Neural progenitor cell (in vitro differentiated cells): Measurements from ENCODE around the gene TRIM40. TPM values are rescaled to one million over a fixed set of nuclear protein-coding genes. Genes with fewer than 3 reads are reported as not detected.
A peak's percentile ranks its signal among the peaks of the same experiment; 100 is the strongest.

Source experiments
- DNase-seq: peaks from one replicate; pipeline ENCODE4 v3.0.0-alpha.2; 2016; ENCODE audit warnings: low spot score
- H2AFZ ChIP-seq: fragments of 200-600 bp; sonication (generic); replicated peaks from 2 replicates; pipeline ENCODE4 v1.6.1; 2016; ENCODE audit warnings: antibody characterized with exemption
- H3F3A ChIP-seq: fragments of 200-600 bp; sonication (generic); 2 replicates; pipeline ENCODE4 v1.6.1; 2016; ENCODE audit warnings: antibody characterized with exemption, low read depth
- H3K27ac ChIP-seq: fragments of 200-600 bp; sonication (generic); 2 replicates; pipeline ENCODE4 v1.5.1; 2016; ENCODE audit warnings: mild to moderate bottlenecking
- H3K27me3 ChIP-seq: fragments of 200-600 bp; sonication (generic); 2 replicates; pipeline ENCODE4 v1.6.1; 2016; ENCODE audit warnings: mild to moderate bottlenecking, moderate library complexity
- H3K36me3 ChIP-seq: fragments of 200-600 bp; sonication (generic); 2 replicates; pipeline ENCODE4 v1.5.1; 2016
- H3K4me1 ChIP-seq: fragments of 200-600 bp; sonication (generic); 2 replicates; pipeline ENCODE4 v1.6.1; 2016; ENCODE audit warnings: mixed run types
- H3K4me2 ChIP-seq: fragments of 200-600 bp; sonication (generic); 2 replicates; pipeline ENCODE4 v1.6.1; 2016
- H3K4me3 ChIP-seq: fragments of 200-600 bp; sonication (generic); 2 replicates; pipeline ENCODE4 v1.5.1; 2016
- H3K79me2 ChIP-seq: fragments of 200-600 bp; sonication (generic); 2 replicates; pipeline ENCODE4 v1.6.1; 2016; ENCODE audit warnings: low read depth
- H3K9ac ChIP-seq: fragments of 200-600 bp; sonication (generic); 2 replicates; pipeline ENCODE4 v1.6.1; 2016
- H3K9me3 ChIP-seq: fragments of 200-600 bp; sonication (generic); 2 replicates; pipeline ENCODE4 v1.5.1; 2016; ENCODE audit warnings: low read depth
- H4K20me1 ChIP-seq: fragments of 200-600 bp; sonication (generic); 2 replicates; pipeline ENCODE4 v1.6.1; 2016; ENCODE audit warnings: low read depth
- H3K27ac Mint-ChIP-seq: 3 replicates; pipeline ENCODE4 v1.8.0; 2021; ENCODE audit warnings: mixed read lengths
- H3K27me3 Mint-ChIP-seq: 2 replicates; pipeline ENCODE4 v1.8.0; 2022; ENCODE audit warnings: low read depth, mild to moderate bottlenecking, inconsistent platforms, moderate library complexity, mixed read lengths; ENCODE audit not compliant: insufficient read depth
- H3K36me3 Mint-ChIP-seq: 3 replicates; pipeline ENCODE4 v1.8.0; 2021; ENCODE audit warnings: mixed read lengths
- H3K4me1 Mint-ChIP-seq: 3 replicates; pipeline ENCODE4 v1.8.0; 2021; ENCODE audit warnings: mixed read lengths
- H3K4me3 Mint-ChIP-seq: 3 replicates; pipeline ENCODE4 v1.8.0; 2021; ENCODE audit warnings: mild to moderate bottlenecking, moderate library complexity, mixed read lengths
- H3K9me3 Mint-ChIP-seq: 3 replicates; pipeline ENCODE4 v1.8.0; 2020; ENCODE audit warnings: mixed read lengths
- CTCF ChIP-seq: fragments of 200-600 bp; sonication (generic); IDR thresholded peaks from 2 replicates; pipeline ENCODE4 v1.5.1; 2017; ENCODE audit warnings: antibody characterized with exemption, mild to moderate bottlenecking
- EZH2 ChIP-seq: fragments of 200-600 bp; sonication (generic); IDR thresholded peaks from 2 replicates; pipeline ENCODE4 v1.6.1; 2017; ENCODE audit warnings: antibody characterized with exemption, mild to moderate bottlenecking, moderate library complexity
- EZH2phosphoT487 ChIP-seq: fragments of 200-600 bp; sonication (generic); IDR thresholded peaks from 2 replicates; pipeline ENCODE4 v1.6.1; 2017; ENCODE audit warnings: antibody characterized with exemption
- total RNA-seq: library from RNA; depleted of rRNA; stranded (reverse); fragments of >200 nt; gene quantifications from 2 replicates; pipeline ENCODE4 v1.2.3, GENCODE V29; 2015; ENCODE audit warnings: low replicate concordance

TRIM40 gene
- total RNA-seq, 1 donor from 2014 or later, result not detected

GRCh38 chr6:30101444-30102413 is 34.2 kb upstream of the TRIM40 start:
- H3K9ac ChIP-seq, result no peak overlapping the region
- H3K27ac Mint-ChIP-seq, result no peak overlapping the region

DNA sequence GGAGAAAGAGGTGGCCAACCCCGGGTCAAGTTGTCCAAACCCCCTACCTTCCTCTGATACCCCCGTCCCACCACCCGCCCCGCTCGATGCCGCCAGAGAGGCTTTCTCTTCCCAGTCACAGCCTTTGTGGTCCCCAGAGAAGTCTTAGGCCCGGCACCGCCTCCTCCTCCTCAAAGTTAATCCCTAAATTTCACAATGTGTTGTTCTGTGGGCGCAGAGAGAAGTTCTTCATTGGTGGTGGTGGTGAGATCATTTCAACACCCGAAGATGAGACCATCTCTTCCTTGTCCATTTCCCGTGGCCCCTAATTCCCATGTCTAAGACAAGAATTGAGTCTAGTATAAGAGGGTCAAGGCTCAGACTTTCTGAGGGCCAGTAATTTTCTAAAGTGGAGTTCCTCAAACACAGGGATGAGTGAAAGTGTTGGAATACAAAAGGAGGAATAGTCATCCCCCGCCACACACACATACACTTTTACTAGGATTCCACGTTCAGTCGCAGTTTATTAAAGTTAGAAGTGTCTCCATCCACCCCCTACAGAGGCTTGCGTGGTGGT is 33.4 kb upstream of the TRIM40 start:
- TF ChIP-seq CTCF, result no peak
- no peak for TF ChIP-seq EZH2phosphoT487
- no peak for TF ChIP-seq EZH2
- H3K27ac ChIP-seq, result no peak overlapping the region
- Mint-ChIP-seq H3K4me1 (peaks cover 28% of the 10 kb centered on the region), H3K27ac (no peak overlapping the region), H3K9me3 (peaks cover 2% of the 10 kb centered on the region), H3K4me3 (peak overlapping the region; percentile 86), H3K27me3 (peaks cover 61% of the 10 kb centered on the region), H3K36me3 (no peaks in the 10 kb centered on the region)
- H3K4me1 ChIP-seq, result peaks cover 14% of the 10 kb centered on the region
- no peaks in the 10 kb centered on the region for H3K9me3 ChIP-seq
- H3K4me2 ChIP-seq, result peak overlapping the region; percentile 83
- H4K20me1 ChIP-seq, result peaks cover 28% of the 10 kb centered on the region
- peaks cover 22% of the 10 kb centered on the region for H3F3A ChIP-seq
- peak overlapping the region; percentile 38 for H3K4me3 ChIP-seq
- H3K27me3 ChIP-seq, result peaks cover 100% of the 10 kb centered on the region
- H3K79me2 ChIP-seq, result no peaks in the 10 kb centered on the region
- H2AFZ ChIP-seq, result peak overlapping the region; percentile 30
- H3K36me3 ChIP-seq, result no peaks in the 10 kb centered on the region
- DNase-seq, result peak; percentile 25
- H3K9ac ChIP-seq, result no peak overlapping the region

More at GRCh38 chr6:30101444-30102413, 34.2 kb upstream of the TRIM40 start:
- no peak for TF ChIP-seq CTCF
- TF ChIP-seq EZH2phosphoT487, result peak; percentile 66
- peaks cover 100% of the 10 kb centered on the region for H3K27me3 ChIP-seq
- H3K9me3 Mint-ChIP-seq, result peaks cover 2% of the 10 kb centered on the region
- peaks cover 14% of the 10 kb centered on the region for H3K4me1 ChIP-seq
- peaks cover 22% of the 10 kb centered on the region for H3F3A ChIP-seq
- H3K36me3 Mint-ChIP-seq, result no peaks in the 10 kb centered on the region
- peaks cover 28% of the 10 kb centered on the region for H4K20me1 ChIP-seq
- H3K27me3 Mint-ChIP-seq, result peaks cover 66% of the 10 kb centered on the region
- no peaks in the 10 kb centered on the region for H3K36me3 ChIP-seq
- peak overlapping the region; percentile 86 for H3K4me3 Mint-ChIP-seq
- peaks cover 28% of the 10 kb centered on the region for H3K4me1 Mint-ChIP-seq
- DNase-seq, result peak; percentile 79
- peak overlapping the region; percentile 38 for H3K4me3 ChIP-seq
- H2AFZ ChIP-seq, result peak overlapping the region; percentile 30
- peak overlapping the region; percentile 83 for H3K4me2 ChIP-seq
- no peaks in the 10 kb centered on the region for H3K79me2 ChIP-seq
- no peak overlapping the region for H3K27ac ChIP-seq
- H3K9me3 ChIP-seq, result no peaks in the 10 kb centered on the region

DNA sequence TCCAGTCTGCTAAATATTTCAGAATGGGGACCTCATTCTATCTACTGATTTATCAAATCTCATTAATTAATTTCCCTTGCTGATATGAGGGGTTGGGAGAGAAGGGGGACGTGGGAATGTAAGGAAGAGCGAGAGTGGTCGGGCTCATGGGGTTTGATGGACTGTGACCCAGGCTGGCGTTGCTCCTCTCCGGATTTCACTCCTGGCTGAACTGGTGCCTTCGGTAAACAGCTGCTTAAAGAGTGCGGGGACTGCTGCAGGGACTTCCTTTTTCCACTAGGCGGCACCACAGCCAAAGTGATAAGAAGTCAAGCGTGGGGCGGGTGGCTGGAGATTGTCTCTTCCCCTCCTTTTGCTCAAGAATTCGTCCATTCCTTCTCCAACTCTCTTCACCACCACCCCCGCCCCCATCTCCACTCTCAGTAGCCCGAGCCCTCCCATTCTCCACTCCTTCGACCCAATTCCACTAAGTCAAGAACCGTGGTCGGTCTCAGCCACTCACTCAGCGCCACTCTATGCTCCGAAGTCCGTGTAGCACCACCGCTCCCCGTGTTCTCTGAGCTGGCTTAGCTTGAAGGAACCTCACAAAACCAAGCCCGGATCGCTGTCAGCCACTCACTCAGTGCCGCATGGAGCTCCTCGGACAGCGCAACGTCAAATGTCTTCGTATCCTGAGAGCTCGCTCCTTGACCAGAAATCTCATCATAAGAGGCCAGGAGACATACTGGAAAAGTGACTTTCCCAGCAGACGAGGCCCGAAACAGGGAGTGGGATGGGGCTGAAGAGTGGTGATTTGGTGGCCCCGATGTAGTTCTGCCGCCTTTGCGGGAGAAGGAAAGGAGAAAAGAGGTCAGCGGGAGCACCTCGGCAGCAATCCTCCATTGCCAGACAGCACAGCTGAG is 32.7 kb upstream of the TRIM40 start:
- no peaks in the 10 kb centered on the region for H3K36me3 Mint-ChIP-seq
- H3K4me3 Mint-ChIP-seq, result peak overlapping the region; percentile 86
- peak overlapping the region; percentile 47 for H3K4me3 ChIP-seq
- no peak overlapping the region for H3K9ac ChIP-seq
- H3K27me3 ChIP-seq, result peaks cover 100% of the 10 kb centered on the region
- H3K4me2 ChIP-seq, result peak overlapping the region; percentile 83
- peaks cover 14% of the 10 kb centered on the region for H3K4me1 ChIP-seq
- peaks cover 28% of the 10 kb centered on the region for H3K4me1 Mint-ChIP-seq
- peaks cover 22% of the 10 kb centered on the region for H3F3A ChIP-seq
- no peaks in the 10 kb centered on the region for H3K79me2 ChIP-seq
- no peak overlapping the region for H3K27ac ChIP-seq
- TF ChIP-seq EZH2phosphoT487 (no peak), CTCF (peak; percentile 87), EZH2 (peak; percentile 37)
- peaks cover 55% of the 10 kb centered on the region for H3K27me3 Mint-ChIP-seq
- peak overlapping the region; percentile 77 for H2AFZ ChIP-seq
- peaks cover 2% of the 10 kb centered on the region for H3K9me3 Mint-ChIP-seq
- no peaks in the 10 kb centered on the region for H3K9me3 ChIP-seq
- H3K27ac Mint-ChIP-seq, result no peak overlapping the region
- H4K20me1 ChIP-seq, result peaks cover 28% of the 10 kb centered on the region
- no peaks in the 10 kb centered on the region for H3K36me3 ChIP-seq
- peak; percentile 93 for DNase-seq
